HG03139 (cell line): ENCODE data around the gene PIRT.

Experiments
- ATAC-seq: cut with Tn5 transposase; IDR thresholded peaks from one replicate; pipeline ENCODE4 v1.9.1; 2021; ENCODE audit not compliant: unreplicated experiment

PIRT gene

GRCh38 chr17:10821770-10822169, 16.1 kb downstream of the PIRT start:
- ATAC-seq: no peak

- ATAC-seq: no peak
Observed at GRCh38 chr17:10821054-10821453, 16.8 kb downstream of the PIRT start.

GRCh38 chr17:10815319-10815718, 22.6 kb downstream of the PIRT start:
- no peak for ATAC-seq

DNA sequence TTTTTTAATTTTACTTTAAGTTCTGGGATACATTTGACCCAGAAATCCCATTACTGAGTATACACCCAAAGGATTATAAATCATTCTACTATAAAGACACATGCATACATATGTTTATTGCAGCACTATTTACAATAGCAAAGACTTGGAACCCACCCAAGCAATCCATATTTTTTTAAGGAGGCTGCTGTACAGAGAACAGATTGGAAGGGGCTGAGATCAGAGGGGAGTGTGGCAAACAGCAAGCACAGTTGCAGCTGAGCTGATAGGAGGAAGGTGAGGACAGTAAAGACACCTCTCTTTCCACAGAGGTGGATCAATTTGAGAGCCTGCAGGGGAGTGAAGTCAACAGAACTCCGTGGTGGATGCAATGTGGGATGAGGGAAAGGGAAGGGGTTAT, 23.8 kb downstream of the PIRT start:
- ATAC-seq: no peak

GRCh38 chr17:10812674-10813073, 25.2 kb downstream of the PIRT start:
- ATAC-seq: no peak

- ATAC-seq: no peak
Observed at GRCh38 chr17:10809605-10810004, 28.3 kb downstream of the PIRT start.

GRCh38 chr17:10807704-10808128, 30.2 kb downstream of the PIRT start:
- ATAC-seq: no peak

DNA sequence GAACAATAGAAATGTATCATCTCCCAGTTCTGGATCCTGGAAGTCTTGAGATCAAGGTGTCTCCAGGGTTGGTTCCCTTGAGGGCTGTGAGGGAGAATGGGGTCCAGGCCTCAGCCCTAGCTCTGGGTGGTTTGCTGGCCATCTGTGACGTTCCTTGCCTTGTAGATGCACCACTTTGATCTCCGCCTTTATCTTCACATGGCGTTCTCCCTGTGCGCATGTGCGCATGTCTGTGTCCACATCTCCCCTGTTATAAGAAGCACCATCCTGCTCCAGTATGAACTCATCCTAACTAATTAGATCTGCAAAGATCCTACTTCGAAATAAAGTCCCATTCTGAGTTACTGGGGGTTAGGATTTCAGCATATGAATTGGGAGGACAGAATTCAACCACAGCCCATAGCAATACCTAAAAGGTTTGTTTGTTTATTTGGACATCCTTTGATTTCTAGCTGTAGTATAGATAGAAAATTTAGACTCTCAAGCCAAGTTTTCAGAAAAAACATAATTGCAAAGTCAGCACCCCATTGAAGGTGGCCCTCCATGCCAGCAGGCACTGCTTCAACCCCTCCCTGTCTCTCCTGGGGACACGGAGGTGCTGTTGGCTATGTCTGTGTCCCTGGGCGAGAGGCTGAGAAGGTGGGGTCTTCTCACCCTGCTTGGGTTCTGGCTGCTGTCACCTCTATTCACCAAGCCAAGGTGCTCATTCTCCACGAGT, 31.2 kb downstream of the PIRT start:
- no peak for ATAC-seq

GRCh38 chr17:10805911-10806310, 32.0 kb downstream of the PIRT start:
- ATAC-seq: no peak

- ATAC-seq: no peak
Observed at GRCh38 chr17:10804546-10804945, 33.3 kb downstream of the PIRT start.

- ATAC-seq: no peak
Observed at GRCh38 chr17:10803830-10804475, 33.9 kb downstream of the PIRT start, which contains the start of gene TMEM238L. Gene TMEM238L (minus strand): TSS chr17:10804099. CDS start chr17:10803963, 136 bp downstream.

DNA sequence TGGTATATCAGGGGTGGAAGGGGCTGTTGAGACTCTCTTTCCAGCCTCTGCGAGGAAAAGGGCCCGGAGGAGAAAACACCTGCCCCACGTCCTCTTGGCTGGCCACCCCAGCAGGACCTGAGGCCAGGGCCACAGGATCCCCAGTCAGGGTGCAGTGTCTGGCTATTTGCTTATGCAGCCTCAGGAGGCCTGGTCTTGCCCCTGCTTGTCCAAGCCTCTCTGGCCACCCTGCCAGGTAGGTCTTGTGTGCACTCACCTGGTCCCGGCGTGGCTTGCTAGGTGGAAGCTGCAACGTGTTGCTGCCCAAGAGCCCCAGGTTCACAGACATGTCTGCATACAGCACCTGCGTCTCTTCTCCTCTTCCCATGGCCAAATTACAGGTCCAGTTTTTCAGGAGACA, 34.5 kb downstream of the PIRT start:
- no peak for ATAC-seq

DNA sequence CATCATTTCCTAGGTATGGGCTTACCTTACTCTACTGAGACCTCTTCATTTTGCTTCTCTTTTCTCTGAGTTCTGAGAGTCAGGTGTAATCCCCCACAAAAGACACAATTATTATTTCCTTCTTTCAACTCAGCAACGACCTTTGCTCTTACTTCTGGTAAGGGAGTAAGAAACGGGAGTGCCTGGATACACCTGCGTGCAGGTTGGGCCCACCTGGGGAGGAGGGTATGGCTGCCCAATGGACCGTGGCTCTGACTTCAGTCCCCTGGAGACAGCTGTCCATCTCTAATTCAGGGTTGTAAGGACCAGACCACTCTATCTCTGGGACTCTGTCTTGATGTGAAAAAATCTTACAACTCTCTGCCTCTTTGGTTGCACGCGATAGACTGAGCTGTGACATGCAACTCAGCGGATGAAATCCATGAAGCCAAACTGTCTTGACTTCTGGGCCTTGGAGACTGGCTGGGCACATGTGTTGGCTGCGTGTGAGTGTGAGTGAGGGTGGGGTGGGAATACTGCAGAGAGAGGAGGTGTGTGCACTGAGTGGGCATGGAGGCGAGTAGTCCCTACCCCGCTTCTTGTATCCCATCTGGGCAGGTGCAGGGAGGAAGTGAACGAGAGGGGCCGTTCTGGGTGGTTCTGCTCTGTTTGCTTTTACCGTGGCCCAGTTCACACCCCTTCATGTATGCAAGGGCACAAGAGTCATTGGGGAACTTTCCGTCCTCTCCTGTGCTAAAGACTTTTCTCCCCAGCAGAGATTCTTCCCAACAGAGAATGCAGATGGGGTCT, 35.2 kb downstream of the PIRT start:
- no peak for ATAC-seq

GRCh38 chr17:10799407-10799806, 38.5 kb downstream of the PIRT start:
- ATAC-seq: no peak

- ATAC-seq: no peak
Observed at GRCh38 chr17:10798910-10799309, 39.0 kb downstream of the PIRT start.

DNA sequence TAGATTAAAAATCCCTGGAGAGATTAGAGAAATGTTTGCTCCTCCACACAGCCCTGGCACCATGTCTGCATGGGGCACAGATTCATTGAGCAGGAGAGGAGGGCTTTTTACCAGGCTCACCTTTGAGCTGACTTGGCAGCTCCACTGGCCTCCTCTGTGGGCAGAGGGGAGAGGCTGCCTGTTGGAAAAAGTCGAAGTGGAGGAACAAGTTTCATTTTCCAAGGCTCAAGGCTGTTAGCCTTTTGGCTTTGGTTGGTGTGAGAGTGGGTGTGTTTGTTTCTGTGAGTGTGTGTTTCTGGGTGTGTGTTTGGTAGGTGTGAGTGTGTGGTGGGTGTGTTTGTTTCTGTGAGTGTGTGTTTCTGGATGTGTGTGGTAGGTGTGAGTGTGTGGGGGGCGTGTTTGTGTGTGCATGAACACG, 39.5 kb downstream of the PIRT start:
- no peak for ATAC-seq

DNA sequence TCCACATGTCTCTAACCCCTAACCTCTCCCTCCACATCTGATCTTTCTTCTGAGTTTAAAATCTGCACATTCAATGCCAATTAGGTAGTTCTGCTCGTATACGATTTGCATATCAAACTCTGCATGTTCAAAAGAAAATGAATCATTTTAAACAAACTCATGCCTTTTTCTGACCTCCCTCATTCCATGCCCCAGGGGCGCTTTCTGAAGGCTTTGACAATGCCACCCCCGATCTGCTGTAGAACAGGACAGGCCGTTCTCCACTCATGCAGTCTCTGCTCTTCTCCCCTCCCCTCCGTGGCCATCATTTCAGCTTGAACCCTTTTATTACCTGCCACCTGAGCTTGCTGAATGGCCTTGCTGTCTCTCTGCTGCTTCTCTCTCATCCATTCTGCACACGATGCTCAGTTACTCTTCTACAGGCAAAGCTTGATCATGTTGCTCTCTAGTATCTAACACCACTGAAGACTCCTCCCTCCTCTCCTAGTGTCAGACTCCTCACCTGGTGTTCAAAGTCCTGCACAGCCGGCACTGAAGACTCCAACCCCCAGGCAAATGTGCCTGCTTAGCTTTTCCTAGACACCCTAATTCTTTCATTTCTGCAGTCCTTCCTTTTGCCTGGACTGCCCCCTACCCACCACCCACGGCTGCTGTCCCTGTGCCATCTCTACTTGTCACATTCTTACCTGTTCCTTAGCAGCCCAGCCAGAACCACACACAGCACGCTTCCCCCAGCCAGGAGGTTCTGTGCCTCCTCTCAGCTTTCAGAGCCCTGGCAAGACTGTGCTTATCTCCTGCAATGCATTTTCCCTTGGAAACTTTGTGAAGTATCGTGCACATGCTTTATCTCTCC, 40.2 kb downstream of the PIRT start:
- no peak for ATAC-seq

DNA sequence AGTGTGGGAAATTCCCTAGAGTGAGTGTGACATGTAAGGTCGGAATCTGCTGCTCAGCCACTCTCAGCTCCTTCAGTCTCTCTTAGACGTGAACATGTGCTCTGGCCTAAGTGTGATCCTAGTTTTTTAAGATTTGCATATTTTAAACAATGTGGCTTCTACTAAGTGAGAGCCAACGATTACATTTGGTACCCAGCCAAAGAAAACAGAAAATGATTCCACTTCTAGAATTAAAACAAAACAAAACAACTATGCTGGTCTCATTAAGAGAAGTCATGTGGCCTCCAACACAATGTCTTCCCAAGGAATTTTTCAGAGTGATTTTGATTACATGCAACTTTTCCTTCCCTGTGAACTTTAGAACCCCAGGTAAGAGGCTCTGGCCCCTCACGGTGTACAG, 44.1 kb downstream of the PIRT start:
- ATAC-seq: no peak

GRCh38 chr17:10793256-10793655, 44.6 kb downstream of the PIRT start:
- no peak for ATAC-seq

GRCh38 chr17:10792151-10792550, 45.7 kb downstream of the PIRT start:
- no peak for ATAC-seq
